HTR-8/SVneo (cell line): Measurements from ENCODE around the gene SH3RF3.

Experiments used
- DNase-seq: peaks from one replicate; pipeline ENCODE4 v3.0.0; 2011; ENCODE audit warnings: low spot score, mixed read lengths; ENCODE audit not compliant: insufficient read length
- FAIRE-seq: peaks from 2 replicates; lab custom pipeline; 2011; peaks lifted over from hg19 to GRCh38; lab: Jason Lieb, UNC

Gene SH3RF3

DNA sequence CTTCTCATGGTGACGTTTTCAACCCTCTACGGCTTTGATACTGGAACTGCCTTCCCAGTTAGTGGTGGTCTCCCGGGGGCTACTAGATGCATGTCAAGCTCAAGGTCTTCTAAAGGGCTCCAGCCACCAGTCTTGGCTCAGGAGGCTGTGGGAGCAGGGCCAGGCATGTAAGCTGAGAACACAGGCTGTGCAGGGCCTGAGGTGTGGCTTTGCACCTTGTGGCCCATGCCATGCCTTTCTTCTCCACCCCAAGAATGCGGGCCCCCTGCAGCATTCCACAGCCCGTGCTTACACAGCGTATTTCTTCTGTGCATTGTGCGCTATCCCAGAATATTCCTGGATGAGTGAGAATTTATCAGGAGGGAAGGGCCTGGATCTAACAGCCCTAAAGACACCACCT is 339.9 kb downstream of the SH3RF3 start:
- FAIRE-seq, result peak; percentile 23
- DNase-seq, result no peak

DNA sequence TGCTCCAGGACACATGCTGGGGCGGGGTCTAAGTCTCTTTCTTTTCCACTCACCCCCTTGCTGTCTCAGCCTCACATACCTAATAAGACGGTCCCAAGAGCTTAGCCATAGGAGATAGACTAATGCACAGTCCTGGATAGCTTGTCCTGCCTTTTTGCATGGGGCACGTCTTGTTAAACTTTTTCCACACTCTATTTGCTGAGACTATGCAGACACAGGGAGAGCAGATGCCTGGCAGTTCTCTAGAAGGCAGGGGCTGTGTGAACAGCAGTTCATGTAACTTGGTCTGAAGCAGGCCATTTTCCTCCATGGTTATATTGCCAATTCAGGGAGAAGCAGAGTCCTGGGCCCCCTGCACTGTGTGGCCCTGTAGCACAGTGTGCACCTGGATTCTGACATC is 342.7 kb downstream of the SH3RF3 start:
- no peak for DNase-seq
- no peak for FAIRE-seq

DNA sequence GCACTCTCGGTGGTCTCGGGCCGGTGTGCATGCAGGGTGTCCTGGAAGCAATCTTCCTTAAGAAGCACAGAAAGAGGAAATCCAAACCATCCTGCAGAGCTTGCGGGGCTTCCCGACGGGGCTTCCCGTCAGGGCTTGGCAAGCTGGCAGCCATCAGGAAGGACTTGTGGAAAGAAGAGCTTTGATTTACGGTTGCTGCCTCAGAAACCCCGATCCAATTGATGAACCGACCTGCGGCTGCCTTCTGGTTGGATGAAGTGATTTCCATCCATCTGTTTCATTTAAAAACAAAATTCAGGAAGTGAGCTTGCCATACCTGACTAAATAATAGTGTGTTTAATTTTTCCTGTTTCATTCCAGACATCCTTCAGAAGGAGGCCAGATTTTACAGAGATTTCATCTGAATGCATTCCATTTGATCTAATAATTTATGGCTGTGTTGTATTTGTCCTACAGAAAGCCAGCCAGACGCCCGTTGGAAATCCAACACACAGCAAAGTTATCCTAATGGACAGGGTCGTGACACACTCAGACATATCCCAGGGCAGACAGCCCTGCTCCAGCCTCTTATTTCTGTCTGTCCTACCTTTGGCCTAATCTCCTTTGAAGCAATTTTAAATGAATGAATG is 343.4 kb downstream of the SH3RF3 start:
- DNase-seq (no peak), FAIRE-seq (no peak)

DNA sequence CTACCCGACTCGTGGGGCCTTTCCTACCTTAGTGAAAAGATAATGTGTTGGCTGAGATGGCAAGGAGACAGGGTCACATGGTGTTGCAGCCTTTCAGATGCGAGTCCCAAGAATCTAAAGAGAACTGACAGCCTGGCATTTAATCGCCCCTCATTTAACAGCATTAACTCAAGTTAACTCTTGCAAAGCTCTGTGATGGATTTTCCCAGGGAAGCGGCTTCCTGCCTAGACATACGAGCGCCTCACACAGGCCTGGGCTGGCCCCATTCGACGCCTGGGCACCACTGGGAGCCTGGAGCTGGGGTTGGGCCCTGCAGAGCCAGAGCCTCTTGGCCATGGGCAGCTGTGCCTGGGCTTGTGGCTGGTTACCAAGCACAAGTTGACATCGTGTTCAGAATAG is 344.0 kb downstream of the SH3RF3 start:
- DNase-seq, result no peak
- no peak for FAIRE-seq

DNA sequence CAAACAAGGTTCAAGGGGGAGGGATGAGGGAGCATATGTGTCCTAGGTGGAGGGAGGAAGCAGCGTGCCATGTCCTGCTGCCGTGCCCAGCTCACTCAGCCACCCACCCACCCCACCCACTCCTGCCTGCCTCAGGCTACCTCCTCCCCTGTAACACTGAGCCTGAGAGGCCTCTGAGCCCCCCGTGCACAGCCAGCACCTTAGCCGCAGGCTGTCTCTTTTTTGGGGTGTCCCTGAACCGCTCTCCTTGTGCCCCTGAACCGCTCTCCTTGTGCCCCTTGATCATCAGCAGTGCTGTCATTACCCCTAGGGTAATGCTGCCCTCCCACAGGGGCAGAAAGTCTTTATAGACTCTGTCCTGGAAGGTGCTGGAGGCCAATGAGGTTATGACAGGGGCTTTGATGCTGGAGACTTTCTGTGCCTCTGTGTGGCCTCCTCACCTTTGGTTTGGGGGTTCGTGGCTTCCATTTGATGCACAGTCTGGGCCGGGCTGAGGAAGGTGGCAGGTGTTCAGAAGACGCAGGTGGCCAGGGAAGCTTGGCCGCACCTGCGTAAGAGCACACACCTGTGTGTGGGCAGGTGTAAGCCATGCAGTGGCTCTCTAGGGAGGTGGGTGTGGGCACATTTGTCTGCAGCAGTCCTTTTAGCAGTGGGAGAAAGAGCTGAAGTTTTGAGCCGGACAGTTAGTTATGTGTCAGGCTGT is 344.8 kb downstream of the SH3RF3 start:
- no peak for FAIRE-seq

DNA sequence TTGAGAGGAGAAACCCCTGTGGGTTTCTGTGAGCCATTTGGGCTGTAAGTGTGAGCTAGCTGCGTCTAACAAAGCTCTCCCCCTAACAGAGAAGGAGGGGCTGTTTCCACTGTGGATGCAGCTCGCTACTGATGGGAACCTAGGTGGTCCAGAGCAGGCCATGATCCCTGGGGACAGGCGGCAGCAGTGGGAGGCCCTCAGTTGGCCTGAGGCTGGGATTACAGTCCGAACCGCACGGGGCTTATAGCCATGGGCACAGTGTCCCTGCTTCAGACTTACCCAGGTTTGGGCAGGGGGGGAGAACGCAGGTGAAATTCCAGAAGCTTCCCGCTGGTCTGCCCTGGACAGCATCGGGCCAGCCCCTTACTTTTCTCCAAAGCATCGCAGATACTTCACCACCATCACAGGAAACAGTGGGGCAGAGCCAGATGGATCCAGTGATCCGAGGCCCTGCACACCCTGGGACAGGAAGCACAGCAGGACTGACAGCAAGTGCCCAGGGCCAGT is 345.4 kb downstream of the SH3RF3 start:
- no peak for DNase-seq
- no peak for FAIRE-seq

More for the DNA sequence above, 344.8 kb downstream of the SH3RF3 start:
- no peak for DNase-seq

DNA sequence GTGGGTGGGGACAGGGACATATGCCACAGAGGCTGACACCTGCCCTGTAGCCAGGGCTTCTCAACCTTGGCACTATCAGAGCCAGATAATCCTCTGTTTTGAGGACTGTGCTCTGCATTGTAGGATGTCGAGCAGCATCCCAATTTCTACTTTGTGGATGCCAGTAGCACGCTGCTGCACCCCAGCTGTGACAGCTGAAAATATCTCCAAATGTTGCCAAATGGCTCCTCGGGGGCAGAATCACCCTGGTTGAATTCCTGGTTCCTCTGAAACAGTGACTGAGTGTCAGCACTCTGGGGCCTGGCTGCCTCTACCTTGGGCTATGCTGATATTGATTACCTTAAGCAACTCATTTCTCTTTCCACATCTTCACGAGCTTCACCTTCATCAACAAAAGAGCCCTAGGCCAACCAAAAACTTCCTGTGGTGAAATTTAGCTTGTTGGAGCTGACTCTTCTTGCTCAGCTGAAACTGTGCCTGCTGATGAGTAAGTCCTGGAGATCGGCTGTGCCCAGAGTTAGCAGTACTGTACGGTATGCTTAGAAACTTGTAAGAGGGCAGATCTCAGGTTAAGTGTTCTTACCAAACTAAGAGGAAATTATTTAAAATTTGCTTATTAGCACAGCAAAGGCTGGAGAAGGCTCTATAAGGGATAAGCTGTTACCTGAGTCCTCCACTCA is 346.7 kb downstream of the SH3RF3 start:
- no peak for FAIRE-seq

DNA sequence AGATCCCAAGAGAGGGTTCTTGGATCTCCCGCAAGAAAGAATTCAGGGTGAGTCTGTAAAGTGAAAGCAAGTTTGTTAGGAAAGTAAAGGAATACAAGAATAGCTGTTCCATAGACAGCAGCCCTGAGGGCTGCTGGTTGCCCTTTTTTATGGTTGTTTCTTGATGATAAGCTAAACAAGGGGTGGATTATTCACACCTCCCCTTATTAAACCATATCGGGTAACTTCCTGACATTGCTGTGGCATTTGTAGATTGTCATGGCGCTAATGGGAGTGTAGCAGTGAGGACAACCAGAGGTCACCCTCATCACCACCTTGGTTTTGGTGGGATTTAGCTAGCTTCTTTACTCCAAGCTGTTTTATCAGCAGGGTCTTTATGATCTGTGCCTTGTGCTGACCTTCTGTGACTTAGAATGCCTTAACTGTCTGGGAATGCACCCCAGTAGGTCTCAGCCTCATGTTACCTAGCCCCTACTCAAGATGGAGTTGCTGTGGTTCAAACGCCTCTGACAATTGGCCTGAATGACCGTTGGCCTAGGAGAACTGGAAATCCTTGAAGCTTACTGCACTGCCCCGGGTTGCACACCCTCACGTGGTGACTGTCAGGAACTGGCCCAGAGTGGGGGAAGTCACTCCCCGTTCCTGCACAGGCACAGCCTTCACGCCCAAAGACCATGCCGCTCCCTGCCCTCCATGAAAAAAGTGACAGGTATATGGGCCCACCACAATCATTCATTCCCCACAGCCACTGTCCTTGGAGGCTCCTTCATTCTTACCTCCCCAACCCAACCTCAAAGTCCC is 347.8 kb downstream of the SH3RF3 start:
- no peak for FAIRE-seq
- no peak for DNase-seq

More for the DNA sequence above, 346.7 kb downstream of the SH3RF3 start:
- no peak for DNase-seq

DNA sequence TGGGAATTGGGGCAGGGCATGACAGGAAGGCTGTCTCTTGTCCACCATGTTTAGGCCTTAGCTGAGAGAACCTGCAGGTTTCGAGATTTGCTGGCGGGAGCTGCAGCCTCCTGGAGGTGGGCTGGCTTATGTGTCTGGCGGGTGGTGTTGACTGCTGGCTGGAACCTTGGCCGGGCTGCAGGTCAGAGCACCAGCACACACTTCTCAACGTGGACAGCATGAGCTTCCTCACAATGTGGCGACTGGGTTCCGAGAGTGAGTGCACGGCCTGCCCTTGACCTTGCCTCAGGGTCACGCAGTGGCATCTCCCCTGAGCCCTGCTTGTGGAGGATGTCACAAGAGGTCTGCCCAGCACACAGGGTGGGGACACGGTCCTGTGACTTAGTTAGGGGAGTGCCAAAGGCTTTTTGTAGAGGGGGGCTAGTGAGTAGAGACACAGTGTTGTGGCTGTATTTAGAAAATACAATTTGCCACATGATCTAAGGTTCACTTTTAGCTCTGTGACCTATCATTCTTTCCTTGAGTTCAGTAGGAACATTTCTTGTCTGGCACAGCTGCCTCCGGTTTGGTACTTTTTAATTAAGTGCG is 350.0 kb downstream of the SH3RF3 start:
- no peak for FAIRE-seq
- DNase-seq, result no peak

DNA sequence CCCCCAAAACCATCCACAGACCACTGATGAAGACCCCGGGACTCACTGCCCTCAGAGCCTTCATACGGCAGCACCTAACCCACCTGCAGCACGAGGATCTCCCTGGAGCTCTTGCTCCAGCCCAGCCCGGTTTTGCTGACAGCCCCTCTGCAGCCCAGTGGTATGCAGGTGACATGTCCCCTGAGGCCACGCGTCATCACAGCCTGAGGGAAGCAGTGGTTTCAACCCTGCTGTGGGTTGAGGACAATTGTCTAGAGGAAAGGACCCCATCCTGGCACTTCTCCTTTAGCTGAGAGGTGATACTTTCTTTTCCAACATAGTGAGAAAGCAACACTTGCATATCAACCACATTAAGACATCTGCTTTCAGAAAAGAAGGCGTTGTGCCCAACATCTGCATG is 350.8 kb downstream of the SH3RF3 start:
- DNase-seq (no peak), FAIRE-seq (no peak)

DNA sequence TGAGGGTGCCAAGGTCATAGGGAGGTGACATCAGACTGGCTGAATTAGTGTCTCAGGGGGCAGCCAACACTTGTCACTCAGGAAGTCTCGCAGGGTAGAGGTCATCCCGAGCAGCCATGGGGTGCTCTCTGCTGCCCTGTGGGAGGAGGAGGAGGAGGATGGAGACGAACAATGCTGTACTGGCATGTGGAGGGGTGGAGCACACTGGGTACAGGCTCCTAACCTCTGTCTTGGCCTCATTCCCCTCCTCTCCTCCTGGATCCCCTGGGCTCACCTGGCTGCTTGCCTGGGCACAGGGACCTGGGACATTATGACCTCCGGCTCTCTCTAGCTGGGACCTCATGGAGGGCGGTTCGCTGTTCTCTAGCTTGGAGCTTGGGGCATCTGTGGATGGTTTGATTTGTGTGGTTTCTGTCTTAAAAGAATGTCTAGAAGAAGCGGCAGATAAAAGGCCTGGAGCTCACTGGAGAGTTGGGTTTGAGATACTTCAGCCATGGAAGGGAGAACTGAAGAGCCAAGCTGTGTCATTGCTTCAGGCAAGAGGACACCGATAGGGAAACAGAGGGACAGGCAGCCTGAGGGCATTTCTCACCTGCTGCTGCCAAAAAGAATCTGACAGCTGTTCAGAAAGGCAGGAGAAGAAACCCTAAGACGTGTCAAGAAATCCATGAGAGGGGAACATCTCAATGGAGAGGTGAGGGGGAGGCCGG is 351.6 kb downstream of the SH3RF3 start:
- DNase-seq (no peak), FAIRE-seq (no peak)

DNA sequence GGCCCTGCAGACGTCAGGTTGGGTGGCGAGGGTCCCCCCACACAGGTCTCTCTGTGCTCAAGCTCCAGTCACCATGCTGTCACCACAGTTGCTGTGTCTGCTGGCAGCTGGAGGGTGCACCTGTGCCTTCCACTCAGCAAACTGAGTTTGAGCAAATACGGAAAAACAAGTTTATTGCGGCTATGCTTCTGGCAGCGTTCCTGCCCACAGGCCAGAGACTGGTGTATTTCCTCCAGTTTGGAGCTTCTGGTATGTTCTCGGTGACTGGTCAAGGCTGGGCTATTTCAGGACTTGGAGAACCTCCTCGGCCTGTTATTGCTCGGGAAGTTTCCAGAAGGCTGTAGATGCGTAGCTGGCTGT is 352.2 kb downstream of the SH3RF3 start:
- no peak for FAIRE-seq
- no peak for DNase-seq

DNA sequence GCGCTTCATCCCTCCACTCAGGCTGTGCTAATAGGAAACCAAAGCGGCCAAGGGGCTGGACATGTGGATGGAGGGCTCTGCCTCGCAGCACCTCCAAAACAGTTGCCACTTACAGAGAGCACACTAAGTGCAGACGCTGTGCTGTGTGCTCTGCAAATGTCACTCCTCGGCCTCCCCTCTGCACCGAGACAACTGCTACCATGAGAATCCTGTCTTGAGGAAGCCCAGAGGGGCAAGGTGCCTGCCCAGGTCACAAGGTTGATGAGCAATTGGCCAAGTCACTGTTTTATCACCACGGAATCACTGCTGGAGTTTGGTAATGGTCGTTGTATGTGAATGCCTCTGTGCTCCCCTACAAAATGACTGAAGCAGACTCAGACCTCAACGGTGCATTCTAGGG is 352.6 kb downstream of the SH3RF3 start:
- DNase-seq (no peak), FAIRE-seq (no peak)

DNA sequence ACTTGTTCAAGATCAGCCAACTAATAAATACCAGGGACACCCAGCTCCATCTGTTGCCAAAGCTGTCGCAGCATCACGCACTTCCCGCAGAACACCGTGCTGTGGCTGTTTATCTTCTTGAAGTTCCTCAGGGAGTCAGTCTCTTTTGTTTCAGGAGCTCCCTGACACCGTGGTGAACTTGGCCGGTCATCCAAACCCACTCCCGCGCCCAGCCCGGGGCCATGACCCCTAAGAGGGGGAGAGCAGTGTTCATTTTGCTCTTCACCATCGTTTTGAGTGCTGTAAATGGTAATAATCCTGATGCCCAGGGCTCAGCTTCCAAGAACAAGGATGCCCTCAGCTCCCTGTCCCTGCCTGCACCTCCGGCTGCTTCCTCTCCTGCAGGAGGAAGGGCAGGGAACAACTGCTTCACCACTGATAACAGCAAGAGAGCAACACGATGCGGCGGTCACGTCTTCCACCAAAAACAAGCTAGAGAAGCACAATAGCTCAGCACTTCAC is 353.4 kb downstream of the SH3RF3 start:
- no peak for DNase-seq
- FAIRE-seq, result no peak

DNA sequence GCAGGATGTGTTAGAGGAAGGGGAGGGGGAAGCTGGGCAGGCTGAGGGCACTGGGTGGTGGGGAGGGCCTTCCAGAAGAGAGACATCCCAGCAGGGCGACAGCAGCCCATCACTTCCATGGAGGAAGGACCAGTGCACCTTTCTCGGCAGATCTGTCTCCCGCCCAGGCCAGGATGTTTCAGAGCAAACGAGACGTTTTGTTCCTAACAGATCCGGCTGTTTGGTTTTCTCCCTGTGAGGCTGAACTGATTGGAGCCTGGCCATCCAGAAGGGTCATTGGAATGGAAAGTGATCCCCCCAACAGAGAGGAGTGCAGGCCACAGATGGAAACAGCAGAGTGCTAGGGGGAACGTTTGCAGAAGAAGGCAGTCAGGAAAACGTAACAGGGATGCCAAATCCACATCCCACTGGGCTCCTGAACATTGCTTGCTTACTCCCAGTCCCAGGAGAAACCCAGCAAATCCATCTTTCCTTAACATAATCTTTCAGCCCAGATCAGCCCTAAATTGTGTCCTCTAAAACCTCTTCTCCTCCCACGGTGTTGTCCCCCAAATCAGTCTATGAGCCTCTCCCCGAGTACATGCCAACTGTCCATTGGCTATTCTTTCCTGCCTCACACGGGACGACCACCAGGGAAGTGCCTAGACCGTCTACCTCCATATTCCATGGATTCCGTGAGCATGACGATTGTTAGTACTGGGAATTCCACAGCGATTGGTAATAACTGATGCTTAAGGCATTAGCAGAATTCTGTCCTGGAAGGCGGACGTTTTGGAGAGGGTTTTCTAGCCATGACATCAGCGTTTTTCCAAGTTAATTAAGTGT is 357.9 kb downstream of the SH3RF3 start:
- FAIRE-seq (peak; percentile 92), DNase-seq (peak; percentile 88)

DNA sequence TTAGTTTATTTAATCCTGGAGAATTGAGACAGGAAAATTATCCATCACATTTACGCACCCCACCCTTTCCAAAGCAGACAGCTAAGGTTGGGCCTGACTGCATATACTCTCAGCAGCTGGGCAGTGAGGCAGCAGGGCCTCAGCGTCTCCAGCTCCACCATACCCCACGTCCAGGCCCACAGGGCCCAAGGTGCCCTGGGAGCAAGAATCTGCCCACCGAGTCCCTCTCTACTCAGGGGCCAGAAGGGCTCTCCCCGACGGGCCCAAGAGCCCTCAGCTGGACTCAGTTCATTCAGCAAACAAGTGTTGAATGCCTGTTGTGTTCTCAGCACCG is 358.5 kb downstream of the SH3RF3 start:
- FAIRE-seq (no peak), DNase-seq (no peak)

DNA sequence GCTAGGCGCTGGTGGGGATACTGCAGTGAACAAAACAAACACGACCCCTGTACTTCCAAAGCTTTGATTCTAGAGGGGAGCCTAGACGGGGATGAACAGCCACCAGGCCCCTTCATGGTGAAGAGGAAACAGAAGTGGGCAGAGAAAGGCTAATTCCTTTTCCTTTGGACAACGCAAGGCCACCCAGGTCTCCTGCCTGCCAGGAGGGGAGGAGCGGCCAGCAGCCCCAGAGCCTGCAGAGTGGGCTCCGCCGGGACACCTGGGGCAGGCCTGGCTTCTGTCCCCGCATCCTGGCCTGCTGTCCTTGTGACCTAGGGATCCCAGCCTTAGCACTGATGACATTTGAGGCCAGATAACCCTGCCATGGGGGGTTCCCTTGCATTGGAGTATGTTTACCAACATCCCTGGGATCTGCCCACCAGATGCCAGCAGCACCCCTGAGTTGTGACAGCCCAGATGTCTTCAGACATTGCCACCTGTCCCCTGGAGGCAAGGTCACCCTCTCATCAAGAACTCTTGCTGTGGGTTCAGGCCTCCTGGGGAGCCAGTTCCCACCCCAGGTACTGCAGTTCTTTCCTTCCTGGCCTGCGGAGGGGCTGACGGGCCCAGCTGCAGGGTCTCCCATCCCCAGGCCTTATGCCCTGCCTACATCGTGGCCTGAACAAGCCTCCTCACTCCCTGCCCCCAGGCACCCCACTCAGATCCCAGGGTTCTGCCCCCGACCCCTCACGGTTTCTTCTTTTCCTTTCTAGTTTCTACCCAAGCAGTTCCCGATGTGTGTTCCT is 359.1 kb downstream of the SH3RF3 start:
- FAIRE-seq, result no peak
- no peak for DNase-seq

DNA sequence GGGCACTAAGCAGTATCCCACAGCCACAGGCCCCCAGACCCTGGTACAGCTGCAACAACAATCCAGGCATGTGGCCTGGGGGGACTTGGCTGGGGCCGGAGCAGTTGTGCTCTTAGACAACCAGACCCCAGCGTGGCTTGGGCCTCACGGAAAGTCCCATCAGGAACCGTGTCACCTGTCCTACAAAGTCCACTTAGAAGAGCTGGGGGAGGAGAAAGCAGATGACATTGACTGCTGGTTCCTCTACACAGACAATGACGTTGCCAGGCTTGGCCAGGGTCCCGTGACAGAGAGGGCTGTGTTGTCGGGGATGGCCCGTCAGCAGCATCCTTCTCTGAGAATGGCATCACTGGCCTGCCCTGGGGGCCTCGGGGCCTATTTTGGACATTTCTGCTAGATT is 360.3 kb downstream of the SH3RF3 start:
- FAIRE-seq (no peak), DNase-seq (no peak)
